GM23338 (cell line): Measurements from ENCODE around the gene PHF1. TPM values are rescaled to one million over a fixed set of nuclear protein-coding genes. Genes with fewer than 3 reads are reported as not detected.
"Not testable (repeated sequence)": the region's sequence is repeated elsewhere in the genome, so short reads cannot be mapped to it uniquely, and the experiment has no call there.

Experiments used
- ATAC-seq: fragments of 200-7000 bp; cut with Tn5 transposase; 3 replicates; pipeline ENCODE4 v1.9.1; 2020
- DNase-seq: peaks from one replicate; pipeline ENCODE4 v3.0.0-alpha.2; 2015; ENCODE audit warnings: low spot score
- H2AFZ ChIP-seq: fragments of 200-600 bp; sonication (generic); 2 replicates; pipeline ENCODE4 v1.8.0; 2016; ENCODE audit warnings: antibody characterized with exemption, mild to moderate bottlenecking, moderate library complexity
- H3F3A ChIP-seq: fragments of 200-600 bp; sonication (generic); replicated peaks from 2 replicates; pipeline ENCODE4 v1.8.0; 2017; ENCODE audit warnings: antibody characterized with exemption, mixed run types, low read depth
- H3K27ac ChIP-seq: fragments of 200-600 bp; sonication (generic); 2 replicates; pipeline ENCODE4 v1.6.1; 2016; ENCODE audit warnings: low read depth
- H3K27me3 ChIP-seq: fragments of 200-600 bp; sonication (generic); 2 replicates; pipeline ENCODE4 v1.8.0; 2016; ENCODE audit warnings: mild to moderate bottlenecking, mixed run types, moderate library complexity; ENCODE audit not compliant: insufficient read depth
- H3K36me3 ChIP-seq: fragments of 200-600 bp; sonication (generic); 2 replicates; pipeline ENCODE4 v1.8.0; 2016; ENCODE audit warnings: mild to moderate bottlenecking; ENCODE audit not compliant: insufficient read depth
- H3K4me1 ChIP-seq: fragments of 200-600 bp; sonication (generic); 2 replicates; pipeline ENCODE4 v1.8.0; 2016; ENCODE audit warnings: mild to moderate bottlenecking, moderate library complexity; ENCODE audit not compliant: insufficient read depth
- H3K4me2 ChIP-seq: fragments of 200-600 bp; sonication (generic); 2 replicates; pipeline ENCODE4 v1.7.1; 2017; ENCODE audit warnings: mixed run types
- H3K4me3 ChIP-seq: fragments of 200-600 bp; sonication (generic); 2 replicates; pipeline ENCODE4 v1.6.1; 2016; ENCODE audit warnings: mixed run types
- H3K79me2 ChIP-seq: fragments of 200-600 bp; sonication (generic); replicated peaks from 2 replicates; pipeline ENCODE4 v1.8.0; 2017; ENCODE audit warnings: mild to moderate bottlenecking; ENCODE audit not compliant: insufficient read depth
- H3K9me2 ChIP-seq: fragments of 200-600 bp; sonication (generic); 2 replicates; pipeline ENCODE4 v1.8.0; 2017; ENCODE audit not compliant: insufficient read depth
- H4K20me1 ChIP-seq: fragments of 200-600 bp; sonication (generic); replicated peaks from 2 replicates; pipeline ENCODE4 v1.8.0; 2017; ENCODE audit warnings: mild to moderate bottlenecking; ENCODE audit not compliant: insufficient read depth
- H3K27ac Mint-ChIP-seq: 2 replicates; pipeline ENCODE4 v1.8.0; 2020; ENCODE audit warnings: inconsistent platforms, mild to moderate bottlenecking, moderate library complexity, mixed read lengths
- H3K27me3 Mint-ChIP-seq: 3 replicates; pipeline ENCODE4 v1.8.0; 2022; ENCODE audit warnings: low read depth, mild to moderate bottlenecking, moderate library complexity, mixed read lengths, inconsistent platforms; ENCODE audit not compliant: insufficient read depth, poor library complexity
- H3K36me3 Mint-ChIP-seq: 3 replicates; pipeline ENCODE4 v1.8.0; 2021; ENCODE audit warnings: low read depth, mild to moderate bottlenecking, inconsistent platforms, moderate library complexity, mixed read lengths
- H3K4me1 Mint-ChIP-seq: 3 replicates; pipeline ENCODE4 v1.8.0; 2020; ENCODE audit warnings: mild to moderate bottlenecking, inconsistent platforms, mixed read lengths
- H3K4me3 Mint-ChIP-seq: 3 replicates; pipeline ENCODE4 v1.8.0; 2021; ENCODE audit warnings: moderate library complexity, mild to moderate bottlenecking, inconsistent platforms, mixed read lengths
- H3K9me3 Mint-ChIP-seq: 3 replicates; pipeline ENCODE4 v1.8.0; 2020; ENCODE audit warnings: moderate library complexity, mild to moderate bottlenecking, inconsistent platforms, mixed read lengths
- ZNF114 ChIP-seq: fragments of 250-450 bp; sonication (Bioruptor Pico); IDR thresholded peaks from 2 replicates; pipeline ENCODE4 v1.5.0; 2020; ENCODE audit warnings: mild to moderate bottlenecking, moderate library complexity
- ZNF331 ChIP-seq: fragments of 250-450 bp; sonication (Bioruptor Pico); IDR thresholded peaks from 2 replicates; pipeline ENCODE4 v1.5.0; 2020; ENCODE audit warnings: low read depth, mild to moderate bottlenecking, moderate library complexity
- polyA plus RNA-seq: library from polyadenylated mRNA; unstranded; fragments of >200 nt; fragmentation: Nextera tagmentation; extraction: Ambion mirVana; gene quantifications from 2 replicates; pipeline ENCODE4 v1.2.1, GENCODE V29; 2016
- total RNA-seq: library from RNA; depleted of rRNA; stranded (reverse); fragments of >200 nt; shearing (Covaris generic); gene quantifications from 2 replicates; pipeline ENCODE4 v1.2.3, GENCODE V29; 2014
- TF ChIP-seq, protein P1 (sequence below): fragments of 250-450 bp; sonication (Bioruptor Pico); IDR thresholded peaks from 2 replicates; pipeline ENCODE4 v1.5.0; 2020; ENCODE audit warnings: mild to moderate bottlenecking, moderate library complexity
- TF ChIP-seq, protein P2 (sequence below), 2 experiments: fragments of 200-600 bp in 1 of 2; sonication (generic) in 1 of 2; conservative IDR thresholded peaks; 2 replicates each; pipeline versions ENCODE4 v1.5.1 to v1.6.1; 2016 to 2017; ENCODE audit warnings: antibody characterized with exemption in 2 of 2, low read depth in 2 of 2, mild to moderate bottlenecking in 2 of 2, moderate library complexity in 1 of 2

The PHF1 gene
- total and polyA plus RNA-seq, 2 experiments from 2014 or later, result 29.4 to 46.7 TPM

DNA sequence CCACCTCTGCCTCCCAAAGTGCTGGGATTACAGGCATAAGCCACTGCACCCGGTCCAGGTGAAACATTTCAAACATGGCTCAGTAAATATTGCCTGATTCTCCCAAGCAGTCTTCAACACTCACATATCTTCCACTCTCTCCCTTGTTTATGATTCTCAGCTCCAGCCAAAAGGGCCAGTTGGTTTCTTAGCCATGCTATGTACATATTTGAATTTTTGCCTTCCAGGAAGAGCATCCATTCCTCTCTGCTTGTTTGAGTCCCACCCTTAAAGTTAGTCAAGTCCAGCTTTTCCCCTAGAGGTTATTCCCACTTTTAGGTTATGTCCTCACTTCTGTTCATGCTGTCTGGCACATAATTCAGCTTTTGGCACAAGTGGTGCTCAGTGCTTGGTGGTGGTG, 13.3 kb upstream of the PHF1 start (continued):
- TF ChIP-seq, protein P1, sequence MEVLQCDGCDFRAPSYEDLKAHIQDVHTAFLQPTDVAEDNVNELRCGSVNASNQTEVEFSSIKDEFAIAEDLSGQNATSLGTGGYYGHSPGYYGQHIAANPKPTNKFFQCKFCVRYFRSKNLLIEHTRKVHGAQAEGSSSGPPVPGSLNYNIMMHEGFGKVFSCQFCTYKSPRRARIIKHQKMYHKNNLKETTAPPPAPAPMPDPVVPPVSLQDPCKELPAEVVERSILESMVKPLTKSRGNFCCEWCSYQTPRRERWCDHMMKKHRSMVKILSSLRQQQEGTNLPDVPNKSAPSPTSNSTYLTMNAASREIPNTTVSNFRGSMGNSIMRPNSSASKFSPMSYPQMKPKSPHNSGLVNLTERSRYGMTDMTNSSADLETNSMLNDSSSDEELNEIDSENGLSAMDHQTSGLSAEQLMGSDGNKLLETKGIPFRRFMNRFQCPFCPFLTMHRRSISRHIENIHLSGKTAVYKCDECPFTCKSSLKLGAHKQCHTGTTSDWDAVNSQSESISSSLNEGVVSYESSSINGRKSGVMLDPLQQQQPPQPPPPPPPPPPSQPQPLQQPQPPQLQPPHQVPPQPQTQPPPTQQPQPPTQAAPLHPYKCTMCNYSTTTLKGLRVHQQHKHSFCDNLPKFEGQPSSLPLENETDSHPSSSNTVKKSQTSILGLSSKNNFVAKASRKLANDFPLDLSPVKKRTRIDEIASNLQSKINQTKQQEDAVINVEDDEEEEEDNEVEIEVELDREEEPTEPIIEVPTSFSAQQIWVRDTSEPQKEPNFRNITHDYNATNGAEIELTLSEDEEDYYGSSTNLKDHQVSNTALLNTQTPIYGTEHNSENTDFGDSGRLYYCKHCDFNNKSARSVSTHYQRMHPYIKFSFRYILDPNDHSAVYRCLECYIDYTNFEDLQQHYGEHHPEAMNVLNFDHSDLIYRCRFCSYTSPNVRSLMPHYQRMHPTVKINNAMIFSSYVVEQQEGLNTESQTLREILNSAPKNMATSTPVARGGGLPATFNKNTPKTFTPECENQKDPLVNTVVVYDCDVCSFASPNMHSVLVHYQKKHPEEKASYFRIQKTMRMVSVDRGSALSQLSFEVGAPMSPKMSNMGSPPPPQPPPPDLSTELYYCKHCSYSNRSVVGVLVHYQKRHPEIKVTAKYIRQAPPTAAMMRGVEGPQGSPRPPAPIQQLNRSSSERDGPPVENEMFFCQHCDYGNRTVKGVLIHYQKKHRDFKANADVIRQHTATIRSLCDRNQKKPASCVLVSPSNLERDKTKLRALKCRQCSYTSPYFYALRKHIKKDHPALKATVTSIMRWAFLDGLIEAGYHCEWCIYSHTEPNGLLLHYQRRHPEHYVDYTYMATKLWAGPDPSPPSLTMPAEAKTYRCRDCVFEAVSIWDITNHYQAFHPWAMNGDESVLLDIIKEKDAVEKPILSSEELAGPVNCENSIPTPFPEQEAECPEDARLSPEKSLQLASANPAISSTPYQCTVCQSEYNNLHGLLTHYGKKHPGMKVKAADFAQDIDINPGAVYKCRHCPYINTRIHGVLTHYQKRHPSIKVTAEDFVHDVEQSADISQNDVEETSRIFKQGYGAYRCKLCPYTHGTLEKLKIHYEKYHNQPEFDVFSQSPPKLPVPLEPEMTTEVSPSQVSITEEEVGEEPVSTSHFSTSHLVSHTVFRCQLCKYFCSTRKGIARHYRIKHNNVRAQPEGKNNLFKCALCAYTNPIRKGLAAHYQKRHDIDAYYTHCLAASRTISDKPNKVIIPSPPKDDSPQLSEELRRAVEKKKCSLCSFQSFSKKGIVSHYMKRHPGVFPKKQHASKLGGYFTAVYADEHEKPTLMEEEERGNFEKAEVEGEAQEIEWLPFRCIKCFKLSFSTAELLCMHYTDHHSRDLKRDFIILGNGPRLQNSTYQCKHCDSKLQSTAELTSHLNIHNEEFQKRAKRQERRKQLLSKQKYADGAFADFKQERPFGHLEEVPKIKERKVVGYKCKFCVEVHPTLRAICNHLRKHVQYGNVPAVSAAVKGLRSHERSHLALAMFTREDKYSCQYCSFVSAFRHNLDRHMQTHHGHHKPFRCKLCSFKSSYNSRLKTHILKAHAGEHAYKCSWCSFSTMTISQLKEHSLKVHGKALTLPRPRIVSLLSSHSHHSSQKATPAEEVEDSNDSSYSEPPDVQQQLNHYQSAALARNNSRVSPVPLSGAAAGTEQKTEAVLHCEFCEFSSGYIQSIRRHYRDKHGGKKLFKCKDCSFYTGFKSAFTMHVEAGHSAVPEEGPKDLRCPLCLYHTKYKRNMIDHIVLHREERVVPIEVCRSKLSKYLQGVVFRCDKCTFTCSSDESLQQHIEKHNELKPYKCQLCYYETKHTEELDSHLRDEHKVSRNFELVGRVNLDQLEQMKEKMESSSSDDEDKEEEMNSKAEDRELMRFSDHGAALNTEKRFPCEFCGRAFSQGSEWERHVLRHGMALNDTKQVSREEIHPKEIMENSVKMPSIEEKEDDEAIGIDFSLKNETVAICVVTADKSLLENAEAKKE (CRISPR knock-in tag), result no peak
- TF ChIP-seq ZNF114 (no peak), ZNF331 (CRISPR knock-in tag) (no peak)
- TF ChIP-seq, protein P2, sequence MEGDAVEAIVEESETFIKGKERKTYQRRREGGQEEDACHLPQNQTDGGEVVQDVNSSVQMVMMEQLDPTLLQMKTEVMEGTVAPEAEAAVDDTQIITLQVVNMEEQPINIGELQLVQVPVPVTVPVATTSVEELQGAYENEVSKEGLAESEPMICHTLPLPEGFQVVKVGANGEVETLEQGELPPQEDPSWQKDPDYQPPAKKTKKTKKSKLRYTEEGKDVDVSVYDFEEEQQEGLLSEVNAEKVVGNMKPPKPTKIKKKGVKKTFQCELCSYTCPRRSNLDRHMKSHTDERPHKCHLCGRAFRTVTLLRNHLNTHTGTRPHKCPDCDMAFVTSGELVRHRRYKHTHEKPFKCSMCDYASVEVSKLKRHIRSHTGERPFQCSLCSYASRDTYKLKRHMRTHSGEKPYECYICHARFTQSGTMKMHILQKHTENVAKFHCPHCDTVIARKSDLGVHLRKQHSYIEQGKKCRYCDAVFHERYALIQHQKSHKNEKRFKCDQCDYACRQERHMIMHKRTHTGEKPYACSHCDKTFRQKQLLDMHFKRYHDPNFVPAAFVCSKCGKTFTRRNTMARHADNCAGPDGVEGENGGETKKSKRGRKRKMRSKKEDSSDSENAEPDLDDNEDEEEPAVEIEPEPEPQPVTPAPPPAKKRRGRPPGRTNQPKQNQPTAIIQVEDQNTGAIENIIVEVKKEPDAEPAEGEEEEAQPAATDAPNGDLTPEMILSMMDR (conservative IDR thresholded peaks at IDR 0.05; ENCODE audit: low read depth in 2 of 2), result no peak

DNA sequence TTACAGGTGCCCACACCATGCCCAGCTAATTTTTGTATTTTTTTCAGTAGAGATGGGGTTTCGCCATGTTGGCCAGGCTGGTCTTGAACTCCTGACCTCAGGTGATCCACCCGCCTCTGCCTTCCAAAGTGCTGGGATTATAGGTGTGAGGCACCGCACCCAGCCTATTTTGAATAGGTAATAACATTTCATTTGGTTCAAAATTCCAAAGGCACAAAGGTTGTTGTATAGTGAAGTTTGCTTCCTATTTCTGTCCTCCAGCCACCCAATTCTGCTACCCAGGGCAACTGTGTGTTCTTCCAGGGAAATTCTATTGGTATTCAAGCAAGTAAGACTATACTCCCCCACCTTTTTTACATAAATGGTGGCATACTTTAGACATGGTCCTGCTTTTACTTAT, 12.2 kb upstream of the PHF1 start:
- not testable (repeated sequence) for H3K9me3 Mint-ChIP-seq, H3K27ac ChIP-seq, ATAC-seq, H3K4me1 ChIP-seq, H3K4me3 Mint-ChIP-seq, H3K9me2 ChIP-seq, H3K27ac Mint-ChIP-seq, H3K4me3 ChIP-seq, H2AFZ ChIP-seq, H3K27me3 ChIP-seq, H3K27me3 Mint-ChIP-seq, H3K4me2 ChIP-seq, DNase-seq, H3F3A ChIP-seq
- peaks cover 41% of the 10 kb centered on the region for H3K36me3 ChIP-seq
- peaks cover 59% of the 10 kb centered on the region for H3K36me3 Mint-ChIP-seq
- peaks cover 48% of the 10 kb centered on the region for H3K79me2 ChIP-seq
- H3K4me1 Mint-ChIP-seq, result peaks cover 11% of the 10 kb centered on the region
- H4K20me1 ChIP-seq, result peaks cover 35% of the 10 kb centered on the region

DNA sequence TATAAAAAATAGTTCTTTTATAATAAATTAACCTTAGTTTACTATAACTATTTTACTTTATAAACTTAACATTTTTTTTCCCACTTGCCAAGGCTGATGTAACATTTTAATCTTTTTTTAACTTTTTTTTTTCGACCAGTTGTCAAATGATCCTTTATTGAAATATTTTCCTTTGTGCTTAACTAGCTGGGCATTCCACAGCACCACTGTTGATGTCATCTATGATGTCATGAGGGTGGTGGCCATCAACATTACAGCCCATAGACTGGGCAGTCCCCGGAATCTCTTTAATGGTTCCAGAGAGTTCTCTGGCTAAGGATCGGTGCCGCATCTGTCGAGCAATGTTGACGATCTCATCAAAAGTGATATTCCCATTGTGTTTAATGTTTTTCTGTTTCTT, 10.9 kb upstream of the PHF1 start:
- not testable (repeated sequence) for H3K4me1 Mint-ChIP-seq, H3K4me3 Mint-ChIP-seq, H3K9me2 ChIP-seq, H3K27ac Mint-ChIP-seq, H3K4me2 ChIP-seq, H3F3A ChIP-seq, H3K27me3 Mint-ChIP-seq, H2AFZ ChIP-seq, H3K4me1 ChIP-seq, H3K9me3 Mint-ChIP-seq, H3K27me3 ChIP-seq, DNase-seq, ATAC-seq, H3K4me3 ChIP-seq, H3K27ac ChIP-seq
- H3K36me3 ChIP-seq, result peaks cover 52% of the 10 kb centered on the region
- H3K79me2 ChIP-seq, result peaks cover 35% of the 10 kb centered on the region
- H4K20me1 ChIP-seq, result peaks cover 25% of the 10 kb centered on the region
- H3K36me3 Mint-ChIP-seq, result peaks cover 67% of the 10 kb centered on the region
